GM19463 (cell line): Measurements from ENCODE around the gene USP48.
"Not testable (repeated sequence)": the region's sequence is repeated elsewhere in the genome, so short reads cannot be mapped to it uniquely, and the experiment has no call there.

Source experiments
- ATAC-seq: cut with Tn5 transposase; IDR thresholded peaks from one replicate; pipeline ENCODE4 v1.9.1; 2021; ENCODE audit warnings: mild to moderate bottlenecking, moderate library complexity; ENCODE audit not compliant: unreplicated experiment

The USP48 gene

GRCh38 chr1:21702780-21703179 is 80.2 kb downstream of the USP48 start:
- ATAC-seq: no peak

GRCh38 chr1:21701401-21701800 is 81.5 kb downstream of the USP48 start:
- no peak for ATAC-seq

- ATAC-seq: no peak
Measured at GRCh38 chr1:21700094-21700493, 82.9 kb downstream of the USP48 start.

DNA sequence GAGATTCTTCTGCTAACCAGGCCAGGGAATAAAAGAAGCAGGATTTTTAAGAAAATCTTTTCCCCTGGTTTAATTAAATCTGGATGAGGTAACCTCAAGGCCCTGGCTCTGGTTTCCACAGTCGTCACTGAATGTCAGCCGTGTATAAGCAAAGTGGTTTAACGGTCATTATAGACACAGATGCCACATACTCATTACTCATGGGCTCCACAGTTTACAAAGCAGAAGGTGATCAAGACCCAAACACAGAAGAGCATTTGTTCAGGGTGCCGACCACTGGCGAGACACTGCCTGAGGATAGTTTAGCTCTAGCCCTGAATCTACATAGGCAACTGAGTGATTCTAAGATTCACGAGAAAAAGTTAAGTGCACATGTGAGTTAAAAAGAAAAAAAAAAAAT is 86.0 kb downstream of the USP48 start:
- no peak for ATAC-seq

- no peak for ATAC-seq
Measured at GRCh38 chr1:21693732-21694131, 89.2 kb downstream of the USP48 start.

- no peak for ATAC-seq
Measured at GRCh38 chr1:21691739-21692138, 91.2 kb downstream of the USP48 start.

DNA sequence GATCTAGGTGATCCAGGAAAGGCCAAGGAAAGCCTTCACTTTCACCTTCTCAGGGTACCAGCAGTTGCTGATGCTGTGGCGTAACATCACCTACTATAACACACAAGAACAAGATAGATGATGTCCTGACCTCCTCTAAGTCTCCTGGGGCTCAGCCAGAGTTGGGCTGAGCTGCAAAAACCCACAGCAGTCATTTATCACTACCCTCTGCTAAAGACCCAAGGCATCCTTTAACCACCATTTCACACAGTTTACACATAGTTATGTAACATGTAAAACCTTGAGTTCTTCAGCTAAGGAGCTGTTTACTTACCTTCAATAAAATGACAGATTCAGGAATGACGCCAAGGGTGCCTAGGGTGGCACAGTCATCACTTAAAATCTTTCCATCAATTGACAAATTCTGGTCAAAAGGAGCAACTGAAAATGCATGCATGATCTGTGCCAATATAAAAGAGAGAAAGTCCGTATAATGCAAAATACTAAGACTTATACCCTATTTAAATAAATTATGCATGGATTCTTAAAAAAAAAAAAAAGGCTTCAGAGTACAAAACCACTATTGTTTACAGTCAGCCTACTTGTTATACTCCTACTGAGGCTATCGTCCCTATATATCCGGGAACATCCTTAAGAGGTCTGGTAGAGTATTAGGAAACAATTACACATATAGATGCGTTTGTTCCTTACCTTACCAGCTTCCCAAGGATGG is 93.1 kb downstream of the USP48 start:
- ATAC-seq: no peak

- ATAC-seq: no peak
Measured at GRCh38 chr1:21687081-21687529, 95.8 kb downstream of the USP48 start.

- no peak for ATAC-seq
Measured at GRCh38 chr1:21685946-21686678, 96.8 kb downstream of the USP48 start.

- ATAC-seq: no peak
Measured at GRCh38 chr1:21681426-21681825, 101.5 kb downstream of the USP48 start.

GRCh38 chr1:21680918-21681317 is 102.0 kb downstream of the USP48 start:
- ATAC-seq: no peak

DNA sequence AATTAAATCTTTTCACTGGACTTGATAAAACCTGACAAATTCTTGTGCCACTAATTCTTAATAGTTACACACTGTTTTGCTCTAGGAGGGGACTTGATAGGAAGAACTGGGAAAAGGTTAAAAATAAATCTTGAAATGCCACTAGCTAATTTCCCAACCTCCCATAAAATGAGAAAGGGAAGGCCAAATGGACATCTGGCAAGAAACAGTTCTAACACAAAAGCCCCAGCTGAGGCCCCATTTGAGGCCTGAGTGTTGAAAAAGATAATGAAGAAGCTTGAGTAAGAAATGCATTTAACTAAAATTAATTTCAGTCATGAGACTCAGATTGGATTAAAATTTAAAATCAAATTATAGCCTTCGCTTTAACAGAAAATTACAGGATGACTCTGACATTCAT is 102.6 kb downstream of the USP48 start:
- ATAC-seq: no peak

GRCh38 chr1:21677168-21677567 is 105.8 kb downstream of the USP48 start:
- ATAC-seq: no peak

GRCh38 chr1:21674957-21675356 is 108.0 kb downstream of the USP48 start:
- ATAC-seq: no peak

- not testable (repeated sequence) for ATAC-seq
Measured at GRCh38 chr1:21673853-21674252, 109.1 kb downstream of the USP48 start.

- ATAC-seq: no peak
Measured at GRCh38 chr1:21673277-21673780, 109.6 kb downstream of the USP48 start.

- no peak for ATAC-seq
Measured at GRCh38 chr1:21672478-21673276, 110.3 kb downstream of the USP48 start.

DNA sequence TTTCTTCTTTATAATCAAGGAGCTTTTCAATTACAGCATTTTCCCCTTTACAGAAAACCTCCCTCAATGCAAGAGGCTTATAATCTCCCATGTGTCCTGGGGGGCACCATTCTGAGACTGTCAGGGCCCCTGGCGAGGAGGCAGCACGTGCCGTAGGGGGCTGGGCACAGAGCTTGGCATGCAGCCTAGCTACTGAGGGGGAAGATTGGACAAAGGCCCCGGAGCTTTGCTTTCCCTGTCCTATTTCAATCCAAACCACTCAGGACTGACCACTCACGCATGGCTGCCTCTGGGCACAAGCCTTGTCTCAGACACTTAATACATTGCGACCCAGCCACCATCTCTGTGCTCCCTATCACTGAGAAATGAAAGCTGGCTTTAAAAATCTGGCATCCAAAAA is 111.0 kb downstream of the USP48 start:
- ATAC-seq: no peak

DNA sequence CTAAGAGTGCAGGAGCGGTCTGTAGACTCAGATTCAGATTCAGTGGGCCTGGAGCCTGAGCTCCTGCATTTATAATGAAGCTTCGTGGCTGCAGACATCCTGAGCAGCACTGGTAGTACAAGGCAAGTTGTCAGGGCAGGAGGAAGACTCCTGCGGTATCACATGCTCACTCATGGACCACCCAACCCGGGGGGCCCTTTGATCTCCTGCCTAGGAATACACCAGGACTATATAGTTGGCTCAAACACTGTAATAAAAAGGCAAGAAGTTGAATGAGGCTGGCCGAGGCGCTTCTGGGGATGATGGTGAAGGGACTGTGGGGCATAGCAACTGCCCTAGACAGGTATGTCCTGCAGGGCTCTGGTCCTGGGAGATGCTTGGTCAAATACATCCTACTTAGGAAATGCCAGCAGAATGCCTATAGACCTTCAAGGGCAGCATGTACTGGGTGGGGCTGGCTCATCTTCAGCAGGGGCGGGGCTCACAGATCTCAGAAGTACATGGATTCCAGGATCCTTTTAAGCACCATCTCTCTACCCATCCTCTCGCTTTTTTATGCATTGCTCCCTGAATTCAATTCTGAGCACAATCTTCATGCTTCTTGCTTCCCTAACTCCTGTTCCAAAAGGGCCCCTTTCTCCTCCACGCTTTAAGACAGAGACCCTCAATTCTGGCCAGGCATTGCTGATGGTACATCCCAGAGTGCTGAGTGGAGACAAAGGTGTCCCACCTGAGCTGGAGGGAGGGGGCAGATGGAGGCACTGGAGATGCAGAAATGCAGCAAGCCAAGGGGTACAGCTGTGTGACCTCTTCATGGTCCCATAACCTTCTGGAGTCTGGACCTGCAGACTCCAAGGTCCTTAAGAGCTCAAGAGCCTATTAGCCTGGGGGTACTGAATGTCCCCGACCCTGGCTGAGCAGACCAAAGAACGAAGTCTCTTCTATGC is 111.7 kb downstream of the USP48 start:
- no peak for ATAC-seq
